H1 (cell line): ENCODE data around the gene HSPA5. TPM values are rescaled to one million over a fixed set of nuclear protein-coding genes. Genes with fewer than 3 reads are reported as not detected.

ENCODE experiments used
- CTCF ChIA-PET: fragments of 300-600 bp; sonication (Branson Sonifier 250); formaldehyde crosslinking; loops from one replicate; lab custom pipeline; 2021; ENCODE audit not compliant: partially characterized antibody; lab: Charles Lee
- POLR2A ChIA-PET: fragments of 300-600 bp; sonication (Branson Sonifier 250); formaldehyde crosslinking; loops from one replicate; lab custom pipeline; 2021; ENCODE audit warnings: inconsistent platforms; ENCODE audit not compliant: partially characterized antibody; lab: Charles Lee
- DNase-seq, 2 experiments: peaks; one replicate each; pipeline versions ENCODE4 v3.0.0 to v3.0.0-alpha.2; 2010 to 2022; ENCODE audit warnings: low spot score in 2 of 2, low read depth in 1 of 2, mixed read lengths in 1 of 2
- FAIRE-seq: peaks from 2 replicates; lab custom pipeline; 2011; peaks lifted over from hg19 to GRCh38; lab: Jason Lieb, UNC
- H2AFZ ChIP-seq: 2 replicates; pipeline ENCODE4 v1.8.1; 2012; ENCODE audit warnings: low read length, inconsistent platforms
- H2AK5ac ChIP-seq: 2 replicates; pipeline ENCODE4 v1.6.1; 2013; ENCODE audit warnings: low read depth, low read length
- H2BK120ac ChIP-seq: replicated peaks from 2 replicates; pipeline ENCODE3; 2013; ENCODE audit warnings: low read depth, low read length, inconsistent platforms
- H2BK12ac ChIP-seq: 2 replicates; pipeline ENCODE4 v1.6.1; 2013; ENCODE audit warnings: low read depth, low read length
- H2BK15ac ChIP-seq: 2 replicates; pipeline ENCODE4 v1.6.1; 2013; ENCODE audit warnings: low read length
- H2BK20ac ChIP-seq: 2 replicates; pipeline ENCODE4 v1.6.1; 2013; ENCODE audit warnings: low read length
- H2BK5ac ChIP-seq: 2 replicates; pipeline ENCODE4 v1.6.1; 2013; ENCODE audit warnings: low read depth, low read length
- H3K14ac ChIP-seq: 2 replicates; pipeline ENCODE4 v1.6.1; 2013; ENCODE audit warnings: inconsistent platforms; ENCODE audit not compliant: insufficient read length
- H3K18ac ChIP-seq: 2 replicates; pipeline ENCODE4 v1.6.1; 2013; ENCODE audit warnings: low read length; ENCODE audit errors: extremely low read depth
- H3K23ac ChIP-seq: 2 replicates; pipeline ENCODE4 v1.6.1; 2013; ENCODE audit warnings: inconsistent platforms; ENCODE audit not compliant: insufficient read length
- H3K23me2 ChIP-seq: 2 replicates; pipeline ENCODE4 v1.6.1; 2013; ENCODE audit warnings: low read depth, low read length
- H3K27ac ChIP-seq: 2 replicates; pipeline ENCODE4 v1.6.1; 2011; ENCODE audit warnings: low read depth, low read length, inconsistent platforms
- H3K27me3 ChIP-seq, 4 experiments: replicated peaks in 1 of 4; 1 replicate in 1 of 4; 2 replicates in 3 of 4; pipeline versions ENCODE4 v1.6.1 to v1.8.1; 2011 to 2013; ENCODE audit warnings: low read length in 3 of 4, mild to moderate bottlenecking in 3 of 4, inconsistent platforms in 2 of 4, mixed read lengths in 2 of 4, moderate library complexity in 1 of 4; ENCODE audit not compliant: control insufficient read depth in 3 of 4, insufficient read depth in 3 of 4; ENCODE audit errors: extremely low read depth in 1 of 4
- H3K36me3 ChIP-seq, 4 experiments: 2 replicates each; pipeline versions ENCODE4 v1.6.1 to v1.8.1; 2011 to 2013; ENCODE audit warnings: mild to moderate bottlenecking in 4 of 4, low read length in 3 of 4, moderate library complexity in 2 of 4, control low read depth in 1 of 4, inconsistent platforms in 1 of 4; ENCODE audit not compliant: insufficient read depth in 4 of 4, control insufficient read depth in 2 of 4
- H3K4ac ChIP-seq: replicated peaks from 2 replicates; pipeline ENCODE3; 2013; ENCODE audit warnings: low read length, low read depth, mixed read lengths, inconsistent platforms; ENCODE audit not compliant: insufficient read length
- H3K4me1 ChIP-seq, 4 experiments: replicated peaks in 1 of 4; 1 replicate in 1 of 4; 2 replicates in 3 of 4; pipeline versions ENCODE4 v1.6.1 to v1.8.1; 2011 to 2013; ENCODE audit warnings: low read length in 3 of 4, inconsistent platforms in 2 of 4, mixed read lengths in 1 of 4; ENCODE audit not compliant: insufficient read depth in 4 of 4, control insufficient read depth in 3 of 4
- H3K4me2 ChIP-seq, 2 experiments: 2 replicates each; pipeline versions ENCODE4 v1.6.1 to v1.8.1; 2011 to 2013; ENCODE audit warnings: low read depth in 2 of 2, low read length in 2 of 2, control low read depth in 1 of 2, inconsistent platforms in 1 of 2, mild to moderate bottlenecking in 1 of 2; ENCODE audit not compliant: insufficient read depth in 1 of 2
- H3K4me3 ChIP-seq, 4 experiments: fragments of 200-600, 300-600 bp in 1 of 4; sonication (generic), shearing (Covaris generic), sonication (Bioruptor Twin) in 1 of 4; 2 replicates each; pipeline versions ENCODE4 v1.5.1 to v1.8.1; 2011 to 2016; ENCODE audit warnings: low read length in 4 of 4, low read depth in 3 of 4, control low read depth in 2 of 4, inconsistent platforms in 2 of 4, mild to moderate bottlenecking in 2 of 4, mixed read lengths in 1 of 4, moderate library complexity in 1 of 4; ENCODE audit not compliant: insufficient read depth in 2 of 4; ENCODE audit errors: extremely low read depth in 1 of 4
- H3K56ac ChIP-seq: replicated peaks from 2 replicates; pipeline ENCODE3; 2013; ENCODE audit warnings: low read depth, mild to moderate bottlenecking, mixed read lengths, low read length, inconsistent platforms; ENCODE audit not compliant: insufficient read length
- H3K79me1 ChIP-seq: 2 replicates; pipeline ENCODE4 v1.6.1; 2013; ENCODE audit warnings: low read depth, low read length, control low read depth
- H3K79me2 ChIP-seq, 2 experiments: 2 replicates each; pipeline versions ENCODE4 v1.6.1 to v1.8.1; 2012 to 2013; ENCODE audit warnings: low read length in 2 of 2, mild to moderate bottlenecking in 2 of 2, inconsistent platforms in 1 of 2; ENCODE audit not compliant: insufficient read depth in 2 of 2, control insufficient read depth in 1 of 2
- H3K9ac ChIP-seq, 4 experiments: replicated peaks in 1 of 4; 1 replicate in 1 of 4; 2 replicates in 3 of 4; pipeline versions ENCODE4 v1.6.1 to v1.8.1; 2011 to 2013; ENCODE audit warnings: low read depth in 3 of 4, low read length in 3 of 4, control low read depth in 2 of 4, mild to moderate bottlenecking in 2 of 4, moderate library complexity in 2 of 4, inconsistent platforms in 1 of 4; ENCODE audit errors: extremely low read depth in 1 of 4
- H3K9me3 ChIP-seq, 2 experiments: 2 replicates each; pipeline versions ENCODE4 v1.6.1 to v1.8.1; 2012 to 2013; ENCODE audit warnings: mild to moderate bottlenecking in 2 of 2, moderate library complexity in 2 of 2, control low read depth in 1 of 2, inconsistent platforms in 1 of 2, low read depth in 1 of 2, low read length in 1 of 2, mixed read lengths in 1 of 2; ENCODE audit not compliant: insufficient read depth in 2 of 2
- H4K20me1 ChIP-seq, 2 experiments: replicated peaks in 1 of 2; 2 replicates each; pipeline versions ENCODE3 to v1.8.1; 2011 to 2013; ENCODE audit warnings: inconsistent platforms in 2 of 2, low read length in 2 of 2, mild to moderate bottlenecking in 1 of 2; ENCODE audit not compliant: insufficient read depth in 2 of 2, control insufficient read depth in 1 of 2
- H4K5ac ChIP-seq: 2 replicates; pipeline ENCODE4 v1.6.1; 2013; ENCODE audit warnings: low read length, low read depth, mixed read lengths, inconsistent platforms; ENCODE audit not compliant: insufficient read length
- H4K8ac ChIP-seq: 2 replicates; pipeline ENCODE4 v1.8.0; 2013; ENCODE audit warnings: mild to moderate bottlenecking, moderate library complexity, low read length, inconsistent platforms; ENCODE audit not compliant: insufficient read depth; ENCODE audit errors: extremely low read depth
- H4K91ac ChIP-seq: replicated peaks from 2 replicates; pipeline ENCODE3; 2013; ENCODE audit warnings: low read length, mixed read lengths, inconsistent platforms; ENCODE audit not compliant: insufficient read length
- JUND ChIP-seq: IDR thresholded peaks from 2 replicates; pipeline ENCODE4 v1.6.1; 2011; ENCODE audit warnings: mild to moderate bottlenecking, improper control_type of control experiment, low read length
- RFX5 ChIP-seq: IDR thresholded peaks from 2 replicates; pipeline ENCODE4 v1.6.1; 2011; ENCODE audit warnings: low read depth, low read length, improper control_type of control experiment, borderline replicate concordance
- SP4 ChIP-seq: IDR thresholded peaks from 2 replicates; pipeline ENCODE4 v1.6.1; 2012; ENCODE audit warnings: low read length, inconsistent platforms
- TBP ChIP-seq: IDR thresholded peaks from 2 replicates; pipeline ENCODE4 v1.6.1; 2011; ENCODE audit warnings: low read depth, low read length, improper control_type of control experiment
- YY1 ChIP-seq: IDR thresholded peaks from 2 replicates; pipeline ENCODE4 v1.6.1; 2011; ENCODE audit warnings: low read depth, mild to moderate bottlenecking, low read length
- WGBS, 2 experiments: shearing (Covaris generic) in 1 of 2; methylation state at CpG; one replicate each; pipeline versions ENCODE4 v1.1.6 to v1.1.7; 2013 to 2015; ENCODE audit warnings: low lambda C conversion rate in 2 of 2, mixed read lengths in 2 of 2, inconsistent platforms in 1 of 2, low coverage in 1 of 2, missing lambda C conversion rate in 1 of 2; ENCODE audit not compliant: insufficient replicate concordance in 2 of 2, insufficient coverage in 1 of 2, insufficient read length in 1 of 2; ENCODE audit errors: extremely low coverage in 1 of 2, missing lambda C conversion rate in 1 of 2; 5-methylcytosine and 5-hydroxymethylcytosine counted together
- polyA plus RNA-seq, 7 experiments: library from polyadenylated mRNA; depleted of rRNA in 3 of 7; stranded (reverse) in 5 of 7; unstranded in 2 of 7; fragments of >200 nt in 5 of 7; fragments of 200-250 nt in 2 of 7; gene quantifications; 1 replicate in 5 of 7; 2 replicates in 1 of 7; 4 replicates in 1 of 7; pipeline versions ENCODE4 v1.2.1 to v1.2.3, GENCODE V29; 2011 to 2013; ENCODE audit warnings: missing spikeins in 2 of 7, mixed read lengths in 2 of 7
- total RNA-seq: library from RNA; stranded (reverse); fragmentation: NEBNext Ultra II Directional; extraction: Animal tissue kit (Norgen Biotek cat#: 25700); gene quantifications from 2 replicates; pipeline ENCODE4 v1.2.1, GENCODE V29; 2021

Gene HSPA5
- total and polyA plus RNA-seq, 2 of the 8 experiments (the other 6 are each of a cell fraction or from before 2014, with no cell fraction given) = 91.3 to 352 TPM

DNA sequence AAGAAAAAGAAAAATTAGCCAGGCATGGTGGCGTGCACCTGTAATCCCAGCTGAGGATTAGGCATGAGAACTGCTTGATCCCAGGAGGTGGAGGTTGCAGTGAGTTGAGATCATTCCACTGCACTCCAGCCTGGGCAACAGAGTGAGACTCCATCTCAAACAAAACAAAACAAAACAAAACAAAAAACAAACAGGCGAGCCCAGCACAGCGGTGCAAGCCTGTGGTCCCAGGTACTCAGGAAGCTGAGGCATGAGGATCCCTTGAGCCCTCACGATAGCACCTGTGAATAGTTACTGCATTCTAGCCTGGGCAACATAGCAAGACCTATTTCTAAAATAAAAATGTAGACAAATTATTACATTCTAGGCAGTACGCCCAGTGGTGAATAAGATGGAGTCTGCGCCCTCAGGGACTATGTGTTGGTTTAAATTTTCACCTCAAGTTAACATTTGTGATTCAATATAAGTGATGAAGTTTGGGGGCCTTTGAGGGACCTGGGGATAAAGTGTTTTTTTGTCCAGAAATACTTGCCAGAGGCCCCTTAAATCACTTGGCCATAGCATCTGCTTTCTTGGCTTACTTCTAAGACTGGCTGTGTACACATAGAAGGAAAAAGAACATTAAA lies 17.1 kb upstream of the HSPA5 start:
- no peak overlapping the region for H2AK5ac ChIP-seq
- H3K23me2 ChIP-seq = peaks cover 3% of the 10 kb centered on the region
- H3K4me3 ChIP-seq = no peak overlapping the region
- H4K8ac ChIP-seq = no peak overlapping the region
- no peak overlapping the region for H3K27ac ChIP-seq
- 95% methylated on average over 6 of the region's 6 CpGs; no CpG with 5 or more reads in 1 of the 2 experiments for WGBS, 2 experiments
- H3K56ac ChIP-seq = no peak overlapping the region
- H3K4me1 ChIP-seq = peaks cover 0 to 2% (median 0%) of the 10 kb centered on the region in 4 experiments; a peak in 1 of 7 replicates
- no peak overlapping the region for H3K18ac ChIP-seq
- no peaks in the 10 kb centered on the region for H3K36me3 ChIP-seq
- no peak overlapping the region for H2BK15ac ChIP-seq
- CTCF ChIA-PET = interaction anchor here (0.7 to 2.9 kb wide), 2 partner anchors 102 to 115 kb away, joined by 3 to 24 read pairs; no protein-coding TSS in a partner anchor
- H3K4ac ChIP-seq = no peak overlapping the region
- no peak overlapping the region for H3K4me2 ChIP-seq
- no peak for TF ChIP-seq SP4
- no peak for TF ChIP-seq JUND
- TF ChIP-seq TBP = no peak
- TF ChIP-seq RFX5 = no peak
- no peak for TF ChIP-seq YY1
- TF ChIP-seq, all 59 proteins: peak for 0
- Histone ChIP-seq H2BK5ac (no peak overlapping the region), H3K79me1 (no peaks in the 10 kb centered on the region), H3K79me2 (peaks cover 0 to 12% of the 10 kb centered on the region in 2 experiments; a peak in 2 of 4 replicates), H2BK12ac (no peak overlapping the region), H3K27me3 (no peaks in the 10 kb centered on the region), H4K20me1 (no peaks in the 10 kb centered on the region), H2BK20ac (no peak overlapping the region), H2AFZ (no peak overlapping the region), H4K5ac (no peak overlapping the region), H3K14ac (no peak overlapping the region), H3K9me3 (no peaks in the 10 kb centered on the region), H4K91ac (no peak overlapping the region), H2BK120ac (no peak overlapping the region), H3K9ac (no peak overlapping the region), H3K23ac (no peak overlapping the region)
- FAIRE-seq (no peak), DNase-seq (no peak)
- POLR2A ChIA-PET = interaction anchor here (0.5 to 1.1 kb wide), 2 partner anchors 17 to 31 kb away, joined by 3 to 5 read pairs; partner anchors contain the start of gene HSPA5
